Transverse colon (tissue), 4 donors: ENCODE measurements around the gene ARHGEF2.

ENCODE experiments used
- POLR2AphosphoS5 ChIP-seq, 3 donors: sonication (generic); formaldehyde crosslinking; IDR thresholded peaks; one replicate each; pipeline ENCODE4 v1.6.1; 2016; ENCODE audit warnings: antibody characterized with exemption in 3 of 3
- TF ChIP-seq, protein P1 (sequence below), 5 experiments: fragments of 200-600 bp in 3 of 5; fragments of 450-650 bp in 2 of 5; sonication (generic) in 3 of 5; IDR thresholded peaks; 1 replicate in 2 of 5; 2 replicates in 3 of 5; pipeline ENCODE4 v1.5.1; 2016 to 2017; ENCODE audit warnings: antibody characterized with exemption in 5 of 5, inconsistent platforms in 3 of 5, mild to moderate bottlenecking in 2 of 5, moderate library complexity in 1 of 5

DNA sequence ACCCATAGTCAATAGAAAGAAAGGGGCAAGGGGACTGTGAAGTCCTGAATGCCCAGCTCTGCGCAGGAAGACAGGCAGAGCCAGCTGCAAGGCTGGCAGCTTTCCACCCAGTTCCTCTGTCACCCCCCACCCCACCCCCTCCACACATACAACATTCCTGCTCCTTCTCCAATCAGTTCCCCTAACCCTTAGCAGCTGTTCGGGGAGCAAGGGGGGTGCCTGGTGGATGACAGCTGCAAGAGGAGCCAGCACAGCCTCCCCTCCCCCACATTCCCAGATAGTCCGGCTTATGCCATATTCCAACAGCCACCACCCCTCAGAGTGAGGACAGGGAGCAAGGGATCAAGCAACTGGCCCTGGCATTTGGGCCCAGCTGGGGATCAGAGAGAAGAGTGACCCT lies 9.7 kb downstream of the ARHGEF2 start:
- TF ChIP-seq, protein P1, sequence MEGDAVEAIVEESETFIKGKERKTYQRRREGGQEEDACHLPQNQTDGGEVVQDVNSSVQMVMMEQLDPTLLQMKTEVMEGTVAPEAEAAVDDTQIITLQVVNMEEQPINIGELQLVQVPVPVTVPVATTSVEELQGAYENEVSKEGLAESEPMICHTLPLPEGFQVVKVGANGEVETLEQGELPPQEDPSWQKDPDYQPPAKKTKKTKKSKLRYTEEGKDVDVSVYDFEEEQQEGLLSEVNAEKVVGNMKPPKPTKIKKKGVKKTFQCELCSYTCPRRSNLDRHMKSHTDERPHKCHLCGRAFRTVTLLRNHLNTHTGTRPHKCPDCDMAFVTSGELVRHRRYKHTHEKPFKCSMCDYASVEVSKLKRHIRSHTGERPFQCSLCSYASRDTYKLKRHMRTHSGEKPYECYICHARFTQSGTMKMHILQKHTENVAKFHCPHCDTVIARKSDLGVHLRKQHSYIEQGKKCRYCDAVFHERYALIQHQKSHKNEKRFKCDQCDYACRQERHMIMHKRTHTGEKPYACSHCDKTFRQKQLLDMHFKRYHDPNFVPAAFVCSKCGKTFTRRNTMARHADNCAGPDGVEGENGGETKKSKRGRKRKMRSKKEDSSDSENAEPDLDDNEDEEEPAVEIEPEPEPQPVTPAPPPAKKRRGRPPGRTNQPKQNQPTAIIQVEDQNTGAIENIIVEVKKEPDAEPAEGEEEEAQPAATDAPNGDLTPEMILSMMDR (IDR thresholded peaks at IDR 0.05) = no peak
- no peak for TF ChIP-seq POLR2AphosphoS5 (IDR thresholded peaks at IDR 0.05)
